Measurements from ENCODE around the gene NAA30.

NAA30 gene

GRCh38 chr14:57382283-57382682 is 8.1 kb upstream of the NAA30 start:
- TF ChIP-seq PATZ1 (tag by site-specific recombination; IDR thresholded peaks at IDR 0.05) (no peak), ZNF624 (tag by site-specific recombination; IDR thresholded peaks at IDR 0.05) (no peak), ZNF830 (tag by site-specific recombination; IDR thresholded peaks at IDR 0.05; ENCODE audit: low read depth) (no peak), ZNF629 (tag by site-specific recombination; IDR thresholded peaks at IDR 0.05) (no peak), ZNF146 (tag by site-specific recombination; IDR thresholded peaks at IDR 0.05) (peak; percentile 36; the same call in 1 of the 2 replicates), ZNF513 (tag by site-specific recombination; IDR thresholded peaks at IDR 0.05) (no peak)
- Histone ChIP-seq H3K4me3 (ENCODE audit: low read depth, low read length) (no peak overlapping the region), H3K27ac (ENCODE audit: extremely low read depth, low read depth, low read length) (no peak overlapping the region), H3K36me3 (ENCODE audit: control insufficient read depth in 2 of 2, insufficient read depth in 1 of 2, low read length in 2 of 2) (no peaks in the 10 kb centered on the region; a peak in 1 of 3 replicates), H3K4me1 (ENCODE audit: control insufficient read depth, insufficient read depth, low read length) (no peaks in the 10 kb centered on the region), H3K9me3 (ENCODE audit: control insufficient read depth, insufficient read depth, low read depth, low read length) (no peaks in the 10 kb centered on the region)
- CTCF ChIA-PET, result interaction anchor here (0.6 kb wide), 1 partner anchor 803 kb away, joined by 3 read pairs; the partner anchor contains the start of gene TMEM260
- POLR2A ChIA-PET, result interaction anchor here (1.3 kb wide), 1 partner anchor 8 kb away, joined by 3 read pairs; the partner anchor contains the start of gene NAA30

GRCh38 chr14:57383125-57383745 is 7.2 kb upstream of the NAA30 start:
- ChIA-PET POLR2A (no interaction called here), CTCF (no interaction called here)
- Histone ChIP-seq H3K36me3 (ENCODE audit: control insufficient read depth in 2 of 2, insufficient read depth in 1 of 2, low read length in 2 of 2) (no peaks in the 10 kb centered on the region; a peak in 1 of 3 replicates), H3K9me3 (ENCODE audit: control insufficient read depth, insufficient read depth, low read depth, low read length) (no peaks in the 10 kb centered on the region), H3K4me1 (ENCODE audit: control insufficient read depth, insufficient read depth, low read length) (no peaks in the 10 kb centered on the region), H3K27ac (ENCODE audit: extremely low read depth, low read depth, low read length) (no peak overlapping the region), H3K4me3 (ENCODE audit: low read depth, low read length) (no peak overlapping the region)
- TF ChIP-seq INSM2 (tag by site-specific recombination; IDR thresholded peaks at IDR 0.05), result no peak
- no peak for TF ChIP-seq ZBTB44 (tag by site-specific recombination; IDR thresholded peaks at IDR 0.05)
- TF ChIP-seq ZNF571 (tag by site-specific recombination; IDR thresholded peaks at IDR 0.05), result no peak
- no peak for TF ChIP-seq ZNF561 (tag by site-specific recombination; IDR thresholded peaks at IDR 0.05; ENCODE audit: borderline replicate concordance)
- no peak for TF ChIP-seq ZNF629 (tag by site-specific recombination; IDR thresholded peaks at IDR 0.05)
- TF ChIP-seq ZNF394 (tag by site-specific recombination; IDR thresholded peaks at IDR 0.05; ENCODE audit: borderline replicate concordance), result no peak
- TF ChIP-seq ZNF596 (tag by site-specific recombination; IDR thresholded peaks at IDR 0.05), result no peak
- TF ChIP-seq ZNF747 (tag by site-specific recombination; IDR thresholded peaks at IDR 0.05), result no peak
- TF ChIP-seq ATF2 (tag by site-specific recombination; IDR thresholded peaks at IDR 0.05; ENCODE audit: low read depth), result no peak
- TF ChIP-seq KLF9 (tag by site-specific recombination; IDR thresholded peaks at IDR 0.05; ENCODE audit: low read depth), result no peak
- TF ChIP-seq ZBTB10 (tag by site-specific recombination; IDR thresholded peaks at IDR 0.05), result no peak
- no peak for TF ChIP-seq KLF7 (tag by site-specific recombination; IDR thresholded peaks at IDR 0.05; ENCODE audit: borderline replicate concordance)
- TF ChIP-seq ZNF501 (tag by site-specific recombination; IDR thresholded peaks at IDR 0.05), result no peak
- no peak for TF ChIP-seq MYNN (tag by site-specific recombination; IDR thresholded peaks at IDR 0.05; ENCODE audit: borderline replicate concordance)
- TF ChIP-seq ZNF423 (tag by site-specific recombination; IDR thresholded peaks at IDR 0.05), result no peak
- TF ChIP-seq ZNF114 (tag by site-specific recombination; IDR thresholded peaks at IDR 0.05), result no peak
